Measurements from ENCODE around the gene TRPM2. TPM values are rescaled to one million over a fixed set of nuclear protein-coding genes. Genes with fewer than 3 reads are reported as not detected.
"Not testable (repeated sequence)": the region's sequence is repeated elsewhere in the genome, so short reads cannot be mapped to it uniquely, and the experiment has no call there.

TRPM2 gene
- polyA plus RNA-seq, 1 donor, result 0.57 TPM

GRCh38 chr21:44375281-44375651 lies 21.8 kb downstream of the TRPM2 start:
- no peak for DNase-seq

- no peak for DNase-seq
Measured at GRCh38 chr21:44375761-44376241, 22.4 kb downstream of the TRPM2 start.

- DNase-seq, result no peak
Measured at GRCh38 chr21:44376606-44377005, 23.2 kb downstream of the TRPM2 start.

GRCh38 chr21:44377201-44377921 lies 23.9 kb downstream of the TRPM2 start:
- DNase-seq, result no peak

- DNase-seq, result no peak
Measured at GRCh38 chr21:44377922-44378645, 24.7 kb downstream of the TRPM2 start.

GRCh38 chr21:44378646-44379514 lies 25.5 kb downstream of the TRPM2 start:
- DNase-seq, result no peak

GRCh38 chr21:44379515-44379848 lies 26.1 kb downstream of the TRPM2 start:
- DNase-seq, result no peak

DNA sequence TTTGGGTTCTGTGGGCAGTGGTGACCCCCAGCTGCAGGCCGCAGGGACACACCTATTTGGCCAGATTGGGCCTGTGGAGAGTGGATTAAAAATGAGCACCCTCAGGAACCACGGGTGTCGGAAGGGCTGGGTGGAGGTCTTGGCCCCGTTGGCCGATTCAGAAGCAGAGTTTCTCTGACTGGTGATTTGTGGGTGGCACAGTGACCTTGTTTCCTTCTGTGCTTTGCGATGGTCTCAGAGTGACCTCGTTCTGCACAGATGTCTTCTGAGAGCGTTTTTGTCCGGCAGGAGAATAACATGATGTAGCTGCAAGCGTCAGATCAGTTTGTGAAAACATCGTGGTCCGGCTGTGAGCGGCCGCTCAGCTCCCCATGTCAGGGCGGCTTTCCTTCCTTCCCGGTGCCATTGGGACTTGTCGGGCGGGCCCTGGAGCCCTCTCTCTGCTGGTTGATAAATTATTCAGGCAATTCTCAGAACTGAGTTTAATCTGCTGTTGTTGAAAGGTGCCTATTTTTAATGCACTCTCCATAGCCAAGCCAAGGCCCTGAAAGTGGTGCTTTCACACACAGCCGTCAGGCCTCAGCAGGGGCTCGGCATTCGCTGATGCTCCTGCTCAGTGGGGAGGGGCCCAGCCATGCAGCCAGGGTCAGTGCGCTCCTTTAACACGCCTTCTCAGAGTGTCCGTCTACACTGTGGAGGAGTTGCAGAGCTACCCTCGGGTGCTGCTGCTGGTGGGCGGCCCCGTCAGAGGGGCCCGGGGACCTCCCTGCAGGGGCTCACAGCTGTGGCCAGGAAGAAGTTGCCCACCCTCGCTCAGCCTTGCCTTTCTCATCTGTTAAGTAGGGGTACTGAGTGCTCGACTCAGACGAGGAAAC lies 26.8 kb downstream of the TRPM2 start:
- DNase-seq, result no peak

GRCh38 chr21:44380876-44381275 lies 27.5 kb downstream of the TRPM2 start:
- no peak for DNase-seq

DNA sequence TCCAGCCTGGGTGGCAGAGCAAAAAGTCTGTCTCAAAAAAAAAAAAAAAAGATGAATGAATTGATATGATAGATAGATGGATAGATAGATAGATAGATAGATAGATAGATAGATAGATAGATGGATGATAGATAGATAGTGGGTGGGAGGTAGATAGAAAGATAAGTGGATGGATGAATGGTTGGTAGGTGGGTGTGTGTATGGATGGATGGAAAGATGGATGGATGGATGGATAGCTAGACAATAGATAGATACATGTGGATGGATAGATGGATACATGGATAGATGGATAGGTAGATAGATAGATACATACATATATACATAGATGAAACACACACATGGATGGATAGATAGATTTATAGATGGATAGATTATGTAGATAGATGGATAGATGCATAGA lies 28.5 kb downstream of the TRPM2 start:
- DNase-seq, result no peak

GRCh38 chr21:44382536-44382935 lies 29.1 kb downstream of the TRPM2 start:
- DNase-seq, result no peak

DNA sequence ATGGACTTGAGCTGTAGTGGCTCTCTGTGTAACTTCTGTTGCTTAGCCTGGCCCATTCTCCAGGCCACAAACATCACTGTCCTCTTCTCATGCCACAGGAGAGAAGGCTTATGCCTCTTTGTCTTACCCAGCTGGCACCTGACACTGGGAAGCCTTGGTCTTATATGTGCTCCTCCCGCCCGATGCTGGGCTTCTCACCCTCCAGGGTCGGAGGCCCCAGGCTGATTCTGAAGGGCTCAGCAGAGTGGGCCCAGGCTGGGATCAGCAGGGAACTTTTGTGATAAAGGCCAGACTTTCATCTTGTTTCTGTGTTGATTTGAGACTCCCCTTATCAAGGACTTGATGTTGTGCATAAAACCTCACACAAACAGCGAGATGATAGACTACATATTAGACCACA lies 29.8 kb downstream of the TRPM2 start:
- no peak for DNase-seq

DNA sequence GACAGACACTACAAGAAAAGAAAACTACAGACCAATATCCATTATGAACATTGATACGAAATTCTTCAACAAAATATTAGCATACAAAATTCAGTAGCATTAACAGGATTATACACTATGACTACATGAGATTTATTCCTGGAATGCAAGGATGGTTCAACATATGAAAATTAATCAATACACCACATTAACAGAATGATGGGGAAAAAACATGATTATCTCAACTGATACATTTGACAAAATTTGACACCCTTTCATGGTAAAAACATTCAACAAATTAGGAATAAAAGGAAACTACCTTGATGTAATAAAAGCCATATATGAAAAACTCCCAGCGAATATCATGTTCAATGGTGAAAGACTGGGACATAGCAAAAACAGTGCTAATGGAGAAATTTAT lies 31.5 kb downstream of the TRPM2 start:
- no peak for DNase-seq

DNA sequence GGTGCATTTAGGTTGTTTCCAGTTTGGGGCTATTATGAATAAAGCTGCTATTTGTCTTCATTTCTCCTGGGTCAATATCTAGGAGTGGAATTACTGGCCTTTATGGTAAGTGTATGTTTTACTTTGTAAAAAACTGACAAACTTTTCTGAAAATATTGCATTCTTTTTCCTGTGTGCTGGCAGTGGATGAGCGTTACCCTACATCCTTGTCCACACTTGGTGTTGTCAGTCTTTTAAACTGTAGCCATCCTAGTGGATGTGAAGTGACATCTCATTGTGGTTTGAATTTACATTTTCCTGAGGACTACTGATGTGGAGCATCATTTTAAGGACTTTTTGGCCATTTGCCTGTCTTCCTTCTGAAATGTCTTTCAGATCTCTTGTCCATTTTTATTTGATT lies 35.9 kb downstream of the TRPM2 start:
- no peak for DNase-seq

GRCh38 chr21:44390886-44391285 lies 37.5 kb downstream of the TRPM2 start:
- DNase-seq, result no peak

GRCh38 chr21:44391345-44392091 lies 38.1 kb downstream of the TRPM2 start:
- DNase-seq, result no peak

DNA sequence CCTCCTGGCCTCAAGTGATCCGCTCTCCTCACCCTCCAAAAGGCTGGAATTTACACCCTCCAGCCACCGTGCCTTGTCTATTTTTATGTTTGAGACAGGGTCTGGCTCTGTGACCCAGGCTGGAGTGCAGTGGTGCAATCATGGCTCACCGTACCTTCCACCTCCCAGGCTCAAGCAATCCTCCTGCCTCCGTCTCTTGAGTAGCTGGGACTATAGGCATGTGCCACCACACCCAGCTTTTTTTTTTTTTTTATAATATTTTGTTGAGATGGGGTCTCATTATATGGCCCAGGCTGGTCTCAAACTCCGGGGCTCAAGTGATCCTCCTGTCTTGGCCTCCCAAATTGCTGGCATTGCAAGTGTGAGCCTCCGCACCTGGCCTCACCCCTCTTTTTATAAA lies 38.8 kb downstream of the TRPM2 start:
- DNase-seq, result no peak

DNA sequence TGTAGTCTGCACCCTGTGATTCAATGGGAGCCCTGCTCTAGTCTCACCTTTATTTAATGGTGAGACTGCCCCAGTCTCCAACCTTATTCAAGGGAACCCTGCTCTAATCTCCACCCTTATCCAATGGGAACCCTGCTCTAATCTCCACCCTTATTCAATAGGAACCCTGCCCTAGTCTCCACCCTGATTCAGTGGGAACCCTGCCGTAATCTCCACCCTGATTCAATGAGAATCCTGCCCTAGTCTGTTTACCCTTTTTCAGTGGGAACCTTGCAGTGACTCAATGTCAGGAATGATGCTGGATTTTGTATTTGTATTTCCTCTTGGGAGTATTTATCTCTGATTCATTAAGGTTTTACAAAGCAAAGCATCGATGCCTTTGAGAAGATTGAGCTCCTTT lies 39.5 kb downstream of the TRPM2 start:
- DNase-seq, result no peak

- no peak for DNase-seq
Measured at GRCh38 chr21:44394733-44395132, 41.3 kb downstream of the TRPM2 start.

- no peak for DNase-seq
Measured at GRCh38 chr21:44395260-44395659, 41.8 kb downstream of the TRPM2 start.

GRCh38 chr21:44396803-44397202 lies 43.4 kb downstream of the TRPM2 start:
- DNase-seq, result not testable (repeated sequence)
